Gastrocnemius medialis (tissue), 4 donors: ENCODE results near the gene BDNF.

Experiments used
- CTCF ChIP-seq, 5 experiments: fragments of 450-650 bp in 3 of 5; fragments of 200-600 bp in 2 of 5; sonication (generic) in 2 of 5; IDR thresholded peaks in 4 of 5; conservative IDR thresholded peaks in 1 of 5; 1 replicate in 4 of 5; 2 replicates in 1 of 5; pipeline ENCODE4 v1.5.1; 2016 to 2019; ENCODE audit warnings: antibody characterized with exemption in 5 of 5, mild to moderate bottlenecking in 3 of 5, moderate library complexity in 3 of 5
- POLR2A ChIP-seq, 2 donors: fragments of 450-650 bp; IDR thresholded peaks; one replicate each; pipeline ENCODE4 v1.6.1; 2017; ENCODE audit warnings: antibody characterized with exemption in 2 of 2, mild to moderate bottlenecking in 2 of 2, moderate library complexity in 2 of 2

- TF ChIP-seq CTCF (IDR thresholded peaks at IDR 0.05 in 4 of 5, conservative IDR thresholded peaks at IDR 0.05 in 1 of 5) (no peak), POLR2A (IDR thresholded peaks at IDR 0.05) (no peak)
These were observed 41.6 kb downstream of the BDNF start for GRCh38 chr11:27658535-27659236.
